ENCODE data around the gene RAD51B. TPM values are rescaled to one million over a fixed set of nuclear protein-coding genes. Genes with fewer than 3 reads are reported as not detected.
A peak's percentile ranks its signal among the peaks of the same experiment; 100 is the strongest.

RAD51B gene
- total RNA-seq, 1 donor from 2014 or later: 28.5 TPM

DNA sequence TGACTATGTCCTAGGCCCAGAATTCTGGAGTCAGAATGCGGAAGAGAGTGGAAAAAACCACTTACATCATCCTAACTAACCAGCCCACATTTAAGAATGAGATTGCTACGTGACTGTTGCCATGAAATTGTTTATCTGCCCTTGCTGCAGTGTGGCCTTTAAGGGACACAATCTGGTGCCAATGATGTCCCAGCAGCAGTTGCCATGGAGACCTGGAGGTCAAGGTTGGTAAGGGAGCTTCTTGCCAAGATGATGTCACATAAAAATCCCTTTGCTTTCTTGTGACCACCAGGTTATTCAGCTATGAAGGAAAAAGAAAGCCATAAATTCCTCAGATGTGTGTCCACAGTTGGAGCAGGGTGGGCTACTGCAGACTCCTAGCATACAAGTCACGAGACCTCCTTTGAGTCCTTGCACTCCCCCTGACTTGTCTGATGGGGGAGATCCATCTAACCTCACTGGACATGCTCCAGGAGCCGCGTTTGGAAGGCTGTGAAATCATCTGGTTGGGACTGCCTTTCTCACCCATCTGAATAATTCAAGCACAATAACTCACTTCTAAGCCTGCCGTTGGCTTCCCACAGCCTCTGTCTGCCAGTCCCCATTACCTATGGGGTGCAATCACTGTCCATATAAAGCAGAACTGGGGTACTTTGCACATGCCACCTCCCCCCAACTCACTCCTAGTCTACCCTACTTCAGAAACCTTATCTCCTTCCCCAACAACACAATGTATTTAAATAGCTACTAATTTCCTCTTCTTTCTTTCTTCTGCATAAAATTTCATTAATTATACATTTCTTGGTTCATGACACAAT, 807.7 kb downstream of the RAD51B start:
- no peaks in the 10 kb centered on the region for H3K27me3 ChIP-seq
- H3K4me3 ChIP-seq: no peak overlapping the region
- no peaks in the 10 kb centered on the region for H3K36me3 ChIP-seq
- intact Hi-C loops (cut with DNase I): no loop called here
- peak overlapping the region; percentile 80 for H3K27ac ChIP-seq
- no peaks in the 10 kb centered on the region for H3K9me3 ChIP-seq
- peaks cover 43% of the 10 kb centered on the region for H3K4me1 ChIP-seq
- TF ChIP-seq, protein P1, sequence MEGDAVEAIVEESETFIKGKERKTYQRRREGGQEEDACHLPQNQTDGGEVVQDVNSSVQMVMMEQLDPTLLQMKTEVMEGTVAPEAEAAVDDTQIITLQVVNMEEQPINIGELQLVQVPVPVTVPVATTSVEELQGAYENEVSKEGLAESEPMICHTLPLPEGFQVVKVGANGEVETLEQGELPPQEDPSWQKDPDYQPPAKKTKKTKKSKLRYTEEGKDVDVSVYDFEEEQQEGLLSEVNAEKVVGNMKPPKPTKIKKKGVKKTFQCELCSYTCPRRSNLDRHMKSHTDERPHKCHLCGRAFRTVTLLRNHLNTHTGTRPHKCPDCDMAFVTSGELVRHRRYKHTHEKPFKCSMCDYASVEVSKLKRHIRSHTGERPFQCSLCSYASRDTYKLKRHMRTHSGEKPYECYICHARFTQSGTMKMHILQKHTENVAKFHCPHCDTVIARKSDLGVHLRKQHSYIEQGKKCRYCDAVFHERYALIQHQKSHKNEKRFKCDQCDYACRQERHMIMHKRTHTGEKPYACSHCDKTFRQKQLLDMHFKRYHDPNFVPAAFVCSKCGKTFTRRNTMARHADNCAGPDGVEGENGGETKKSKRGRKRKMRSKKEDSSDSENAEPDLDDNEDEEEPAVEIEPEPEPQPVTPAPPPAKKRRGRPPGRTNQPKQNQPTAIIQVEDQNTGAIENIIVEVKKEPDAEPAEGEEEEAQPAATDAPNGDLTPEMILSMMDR (IDR thresholded peaks at IDR 0.05): no peak
- TF ChIP-seq POLR2AphosphoS5 (IDR thresholded peaks at IDR 0.05; ENCODE audit: insufficient read depth in 1 of 2, low read depth in 1 of 2) (peak in 1 of 2 donors; percentile 17), POLR2A (IDR thresholded peaks at IDR 0.05) (no peak)
- DNase-seq (ENCODE audit: extremely low spot score in 2 of 2): peak; percentile 77 to 85

DNA sequence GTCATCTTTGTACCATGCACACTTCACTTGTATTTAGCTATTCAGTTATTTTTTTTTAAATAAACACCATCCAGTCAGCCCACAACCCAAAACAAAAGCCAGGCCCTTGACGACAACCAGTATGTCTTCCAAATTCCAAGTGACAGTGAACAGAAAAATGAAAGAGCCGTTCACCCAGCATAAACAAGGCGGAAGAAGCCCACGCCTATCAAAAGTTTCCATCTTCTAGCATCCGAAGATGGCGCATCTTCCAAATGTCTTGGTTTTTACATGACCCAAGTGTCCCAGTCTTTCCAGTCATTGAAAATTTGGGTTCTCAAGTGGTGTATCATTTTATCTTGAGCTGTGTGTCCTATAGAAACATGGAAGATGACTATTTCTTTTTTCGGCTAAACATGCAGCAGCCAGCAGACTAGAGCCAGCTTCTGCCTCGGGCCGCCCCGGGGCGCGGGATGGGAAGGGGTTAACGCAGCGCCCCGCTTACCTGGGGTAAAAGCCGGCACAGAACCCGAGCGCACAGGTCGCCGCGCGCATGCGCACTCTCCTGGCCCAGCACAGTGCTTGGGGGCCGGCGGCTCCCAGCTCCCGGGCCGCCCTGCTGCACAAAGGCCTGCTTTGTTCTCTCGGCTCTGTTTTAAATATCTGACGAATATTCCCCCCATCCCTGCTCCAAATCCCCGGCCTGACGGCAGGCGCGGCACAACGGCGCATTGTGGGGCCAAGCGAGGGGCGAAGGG, 808.5 kb downstream of the RAD51B start:
- peaks cover 50% of the 10 kb centered on the region for H3K4me1 ChIP-seq
- no peaks in the 10 kb centered on the region for H3K27me3 ChIP-seq
- H3K36me3 ChIP-seq: no peaks in the 10 kb centered on the region
- TF ChIP-seq, protein P1 (IDR thresholded peaks at IDR 0.05): no peak
- TF ChIP-seq POLR2AphosphoS5 (IDR thresholded peaks at IDR 0.05; ENCODE audit: insufficient read depth in 1 of 2, low read depth in 1 of 2) (no peak), POLR2A (IDR thresholded peaks at IDR 0.05) (no peak)
- H3K9me3 ChIP-seq: no peaks in the 10 kb centered on the region
- H3K27ac ChIP-seq: peak overlapping the region; percentile 80
- peak overlapping the region; percentile 20 to 31 for H3K4me3 ChIP-seq
- intact Hi-C loops (cut with DNase I): no loop called here
- peak; percentile 34 to 86 for DNase-seq (ENCODE audit: extremely low spot score in 2 of 2)

DNA sequence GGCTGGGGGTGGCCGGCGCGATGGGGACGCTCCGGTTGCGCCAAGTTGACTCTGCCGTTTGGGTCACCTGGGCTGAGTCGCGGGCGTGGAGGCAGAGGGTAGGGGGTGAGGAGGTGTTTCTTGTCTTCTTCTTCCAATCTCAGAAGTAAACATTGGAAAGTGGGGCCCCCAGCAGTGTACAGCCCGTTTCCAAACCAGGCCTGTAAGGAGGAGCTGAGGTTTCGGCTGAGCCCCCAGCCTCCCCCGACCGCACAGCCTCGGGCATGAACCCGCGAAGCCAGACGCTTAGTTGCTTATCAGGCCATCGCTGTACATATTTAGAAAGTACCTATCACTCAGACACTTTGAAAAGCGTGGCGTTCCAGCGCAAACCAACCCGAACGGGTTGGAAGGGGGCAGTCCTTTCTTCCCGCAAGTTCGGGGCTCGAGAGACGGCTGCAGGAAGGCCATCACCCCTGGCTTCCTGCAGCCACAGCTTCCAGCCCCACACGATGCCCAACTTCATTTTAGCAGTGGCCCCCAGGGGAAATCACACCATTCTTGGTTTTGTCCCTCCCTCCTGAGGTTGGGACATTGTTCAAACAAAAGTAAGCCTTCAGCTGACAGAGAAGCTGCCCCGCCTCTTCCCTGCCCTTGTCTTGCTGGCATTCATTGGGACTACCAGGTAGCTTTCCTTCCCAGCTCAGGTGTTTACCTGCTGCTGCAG, 809.2 kb downstream of the RAD51B start:
- intact Hi-C loops (cut with DNase I): no loop called here
- DNase-seq (ENCODE audit: extremely low spot score in 2 of 2): peak; percentile 85 to 86

DNA sequence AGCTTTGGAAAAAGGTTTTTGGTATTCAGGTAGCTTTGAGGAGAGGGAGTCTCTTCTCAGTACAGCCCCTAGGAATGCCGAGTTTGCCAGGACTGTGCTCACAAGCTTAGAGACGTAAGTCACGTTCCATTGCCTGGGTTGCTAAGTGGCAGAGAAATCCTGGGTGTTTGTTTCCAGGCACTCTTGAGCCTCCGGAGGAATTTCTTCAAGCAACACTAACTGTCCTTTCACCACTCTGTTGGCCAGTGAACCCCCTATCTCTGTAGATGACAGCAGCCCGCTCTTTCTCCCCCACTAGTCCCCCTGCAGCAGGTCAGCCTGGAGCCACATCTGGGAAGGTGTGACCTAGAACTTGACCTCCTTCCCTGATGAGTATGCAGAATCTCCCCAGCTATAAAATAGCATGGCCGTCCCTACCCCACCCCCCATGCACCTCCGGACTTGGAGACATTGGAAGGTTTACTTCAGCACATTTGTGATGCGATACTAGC, 810.5 kb downstream of the RAD51B start:
- TF ChIP-seq, protein P1 (IDR thresholded peaks at IDR 0.05): no peak
- no peak for TF ChIP-seq POLR2AphosphoS5 (IDR thresholded peaks at IDR 0.05; ENCODE audit: insufficient read depth in 1 of 2, low read depth in 1 of 2)
- TF ChIP-seq POLR2A (IDR thresholded peaks at IDR 0.05): no peak
- intact Hi-C loops (cut with DNase I): no loop called here
- peaks cover 61% of the 10 kb centered on the region for H3K4me1 ChIP-seq

More for the DNA sequence above, 809.2 kb downstream of the RAD51B start:
- peak overlapping the region; percentile 80 for H3K27ac ChIP-seq
- H3K27me3 ChIP-seq: no peaks in the 10 kb centered on the region
- H3K36me3 ChIP-seq: no peaks in the 10 kb centered on the region
- TF ChIP-seq, protein P1 (IDR thresholded peaks at IDR 0.05): no peak
- TF ChIP-seq POLR2AphosphoS5 (IDR thresholded peaks at IDR 0.05; ENCODE audit: insufficient read depth in 1 of 2, low read depth in 1 of 2) (peak in 1 of 2 donors; percentile 22), POLR2A (IDR thresholded peaks at IDR 0.05) (no peak)
- H3K4me3 ChIP-seq: peak overlapping the region; percentile 20 to 31
- no peaks in the 10 kb centered on the region for H3K9me3 ChIP-seq
- H3K4me1 ChIP-seq: peaks cover 56% of the 10 kb centered on the region

More for the DNA sequence above, 810.5 kb downstream of the RAD51B start:
- Histone ChIP-seq H3K9me3 (no peaks in the 10 kb centered on the region), H3K36me3 (no peaks in the 10 kb centered on the region), H3K27ac (peak overlapping the region; percentile 80), H3K27me3 (no peaks in the 10 kb centered on the region), H3K4me3 (no peak overlapping the region)
- DNase-seq (ENCODE audit: extremely low spot score in 2 of 2): peak; percentile 81 to 84

All from vagina (tissue), 2 donors.